Activated CD8-positive, alpha-beta memory T cell treated with anti-CD3 and anti-CD28 coated beads, Interleukin-2, amount 50 U/mL, for 24 hours (primary cell): Measurements from ENCODE around the gene TXNRD1.
"Not testable (repeated sequence)": the region's sequence is repeated elsewhere in the genome, so short reads cannot be mapped to it uniquely, and the experiment has no call there.

Experiments
- DNase-seq: peaks from one replicate; pipeline ENCODE4 v3.0.0-alpha.2; 2020; ENCODE audit errors: extremely low read depth

Gene TXNRD1

GRCh38 chr12:104190641-104191176, 24.9 kb upstream of the TXNRD1 start:
- no peak for DNase-seq

- DNase-seq: no peak
Observed at GRCh38 chr12:104197264-104197663, 18.3 kb upstream of the TXNRD1 start.

GRCh38 chr12:104199964-104200363, 15.6 kb upstream of the TXNRD1 start:
- no peak for DNase-seq

- DNase-seq: peak; percentile 20
Observed at GRCh38 chr12:104201238-104202001, 14.2 kb upstream of the TXNRD1 start.

- no peak for DNase-seq
Observed at GRCh38 chr12:104204690-104205480, 10.7 kb upstream of the TXNRD1 start.

GRCh38 chr12:104207416-104208205, 8.0 kb upstream of the TXNRD1 start:
- no peak for DNase-seq

DNA sequence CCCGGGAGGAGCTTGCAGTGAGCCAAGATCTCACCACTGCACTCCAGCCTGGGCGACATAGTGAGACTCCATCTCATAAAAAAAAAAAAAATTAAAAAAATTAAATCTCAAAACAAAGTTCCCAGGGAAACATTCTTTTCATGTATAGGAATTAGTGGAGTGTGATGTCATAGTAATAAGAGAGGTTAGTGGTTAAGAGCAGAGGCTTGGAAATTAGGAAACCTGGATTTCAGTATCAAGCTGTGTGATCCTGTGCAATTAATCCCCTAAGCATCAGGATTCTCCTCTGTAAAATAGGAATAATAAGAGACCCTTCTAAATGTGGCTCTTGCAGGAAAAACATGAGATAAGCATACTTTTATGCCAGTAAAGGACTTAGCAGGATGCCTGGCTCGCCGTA, 3.1 kb upstream of the TXNRD1 start:
- no peak for DNase-seq

DNA sequence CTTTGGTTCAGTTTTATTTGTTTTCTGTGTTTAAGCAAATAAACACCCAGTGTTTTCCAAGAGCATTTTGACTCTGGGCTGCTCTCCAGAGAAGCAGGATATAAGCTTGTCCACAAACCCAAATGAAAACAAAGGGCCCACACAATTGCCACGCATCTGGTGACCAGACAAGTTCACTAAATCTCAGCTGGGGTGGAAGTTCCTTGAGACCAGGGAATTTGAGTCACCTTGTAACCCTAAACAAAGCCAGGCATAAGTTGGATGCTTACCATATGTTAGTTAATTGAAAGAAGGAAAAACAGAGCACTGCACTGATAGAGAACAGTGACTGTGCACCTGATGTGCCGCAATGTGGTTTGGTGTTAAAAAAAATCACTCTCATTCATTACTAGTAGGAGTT, 1.6 kb upstream of the TXNRD1 start:
- no peak for DNase-seq

DNA sequence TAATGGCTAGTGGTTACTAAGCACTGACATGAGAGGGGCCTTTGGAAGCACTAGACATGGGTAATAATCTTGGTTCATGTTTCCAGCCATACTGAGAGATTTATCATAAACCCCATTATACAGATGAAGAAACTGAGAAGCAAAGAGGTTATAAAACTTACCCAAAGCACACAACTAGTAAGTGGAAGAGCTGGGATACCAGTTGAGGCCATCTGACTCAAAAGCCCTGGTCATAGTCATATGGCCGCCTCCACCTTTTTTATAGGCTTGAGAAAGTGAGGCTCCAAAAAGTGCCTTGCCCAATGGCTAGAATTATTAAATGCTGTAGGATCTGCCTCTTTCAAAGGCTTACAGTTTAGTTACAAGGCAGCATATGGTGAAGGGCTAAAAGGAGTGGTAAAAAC, 944 bp downstream of the TXNRD1 start:
- no peak for DNase-seq

GRCh38 chr12:104218506-104218905, 2.9 kb downstream of the TXNRD1 start:
- not testable (repeated sequence) for DNase-seq

DNA sequence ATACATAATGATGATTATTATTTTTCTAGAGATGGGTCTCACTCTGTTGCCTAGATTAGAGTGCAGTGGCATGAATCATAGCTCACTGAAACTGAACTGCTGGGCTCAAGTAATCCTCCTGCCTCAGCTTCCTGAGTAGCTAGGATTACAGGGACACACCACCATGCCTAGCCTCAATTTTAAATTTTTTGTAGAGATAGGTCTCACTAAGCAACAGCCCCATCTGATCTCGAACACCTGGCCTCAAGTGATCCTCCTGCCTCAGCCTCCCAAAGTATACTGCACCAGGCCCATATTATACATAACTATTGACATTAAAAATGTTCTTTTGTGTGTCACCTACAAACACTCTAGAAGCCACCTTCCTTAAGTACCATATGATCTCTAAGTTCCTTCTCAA, 3.4 kb downstream of the TXNRD1 start:
- no peak for DNase-seq

DNA sequence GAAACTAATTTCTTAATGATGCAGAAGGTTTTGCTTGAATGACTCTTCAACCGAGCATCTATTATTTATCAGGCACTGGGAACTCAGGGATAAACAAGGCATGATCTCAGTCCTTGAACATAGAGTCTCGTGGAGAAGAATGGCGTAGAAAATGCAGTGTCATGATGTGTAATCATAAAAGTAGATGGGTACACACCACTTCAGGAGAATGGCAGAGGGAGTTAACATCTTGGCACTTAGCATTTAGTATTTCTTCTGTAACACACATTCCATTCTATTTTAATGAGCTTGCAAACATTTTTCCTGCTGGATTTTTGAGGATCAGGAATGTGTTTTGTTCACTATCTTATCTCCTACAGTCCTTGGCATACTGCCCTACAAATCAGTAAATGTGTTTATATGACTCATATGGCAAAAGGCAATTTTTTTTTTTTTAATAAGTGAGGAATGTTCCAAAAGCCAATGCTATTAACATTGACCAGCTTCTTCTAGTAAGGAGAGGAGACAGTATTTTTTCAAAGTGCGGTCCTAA, 3.8 kb downstream of the TXNRD1 start:
- DNase-seq: no peak

- peak; percentile 31 for DNase-seq
Observed at GRCh38 chr12:104219908-104220404, 4.4 kb downstream of the TXNRD1 start.

DNA sequence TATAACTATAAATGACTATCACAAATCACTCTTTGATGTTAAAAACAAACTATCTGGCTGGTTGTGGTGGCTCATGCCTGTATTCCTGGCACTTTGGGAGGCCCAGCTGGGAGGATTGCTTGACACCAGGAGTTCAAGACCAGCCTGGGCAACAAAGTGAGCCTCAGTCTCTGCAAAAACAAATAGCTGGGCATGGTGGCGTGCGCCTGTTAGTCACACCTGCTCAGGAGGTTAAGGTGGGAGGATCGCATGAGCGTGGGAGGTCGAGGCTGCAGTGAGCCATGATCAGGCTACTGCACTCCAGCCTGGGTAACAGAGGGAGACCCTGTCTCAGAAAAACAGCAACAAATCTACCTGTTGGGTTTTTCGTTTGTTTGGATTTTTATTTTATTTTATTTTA, 5.4 kb downstream of the TXNRD1 start:
- DNase-seq: no peak

DNA sequence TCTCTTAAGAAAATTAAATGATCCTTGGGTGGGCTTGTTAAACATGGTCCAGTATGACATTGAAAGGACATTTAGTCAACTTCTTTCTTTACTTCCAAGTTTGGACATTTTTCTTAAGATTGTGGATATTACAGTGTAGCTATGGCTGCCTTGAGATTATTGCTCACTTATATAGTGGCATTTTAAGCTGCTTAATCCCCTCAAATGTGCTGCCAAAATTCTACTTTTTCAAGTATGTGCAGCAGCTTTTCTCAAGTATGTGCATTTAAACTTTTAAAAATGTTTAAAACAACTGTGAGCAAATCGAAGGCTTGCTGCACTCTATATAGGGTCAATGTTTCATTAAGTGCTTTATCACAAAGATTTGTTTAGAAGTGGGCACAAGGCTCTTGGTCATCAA, 7.4 kb downstream of the TXNRD1 start:
- no peak for DNase-seq

DNA sequence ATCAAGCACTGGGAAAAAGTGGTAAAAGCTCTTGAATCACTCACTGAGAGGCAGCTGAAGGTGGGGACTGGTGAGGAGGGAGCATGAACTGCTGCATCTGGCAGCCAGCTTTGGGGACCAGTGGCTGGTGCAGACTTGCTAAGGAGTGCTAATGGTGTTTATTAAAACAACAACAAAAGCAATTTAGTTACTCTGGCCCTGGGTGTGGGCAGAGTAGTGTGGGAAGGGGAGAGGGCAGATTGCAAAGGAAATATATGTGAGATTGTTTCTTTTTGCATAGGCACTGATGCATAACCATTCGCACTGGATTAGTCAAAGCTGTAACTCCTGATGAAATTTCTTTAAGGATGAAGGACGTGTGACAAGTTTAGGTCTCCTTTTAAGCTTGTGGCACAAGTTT, 8.1 kb downstream of the TXNRD1 start:
- no peak for DNase-seq

DNA sequence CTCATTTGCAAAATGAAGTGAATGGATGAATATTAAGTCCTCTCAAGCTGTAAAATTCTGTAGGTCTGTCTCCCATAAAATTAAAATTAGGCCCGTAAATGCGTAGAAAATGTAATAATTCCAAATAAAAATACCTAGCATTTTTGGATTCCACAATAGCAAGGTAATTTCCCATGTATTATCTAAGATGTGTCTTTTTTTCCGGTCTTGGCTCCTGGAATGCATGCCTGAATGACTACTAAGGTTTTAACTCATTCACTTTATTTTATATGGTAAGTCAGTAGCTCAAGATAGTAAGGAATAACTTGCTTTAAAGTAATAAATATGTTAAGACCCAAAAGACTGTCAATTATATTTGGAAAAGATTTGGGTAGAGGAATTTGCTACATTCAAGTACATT, 11.1 kb downstream of the TXNRD1 start:
- DNase-seq: no peak

GRCh38 chr12:104230304-104231095, 14.9 kb downstream of the TXNRD1 start:
- no peak for DNase-seq

- no peak for DNase-seq
Observed at GRCh38 chr12:104232609-104233280, 17.2 kb downstream of the TXNRD1 start.

GRCh38 chr12:104234926-104235499, 19.4 kb downstream of the TXNRD1 start:
- no peak for DNase-seq
